Gastrocnemius medialis (tissue), 4 donors: Measurements from ENCODE around the gene INPP4A.

Experiments
- CTCF ChIP-seq, 5 experiments: fragments of 450-650 bp in 3 of 5; fragments of 200-600 bp in 2 of 5; sonication (generic) in 2 of 5; IDR thresholded peaks in 4 of 5; conservative IDR thresholded peaks in 1 of 5; 1 replicate in 4 of 5; 2 replicates in 1 of 5; pipeline ENCODE4 v1.5.1; 2016 to 2019; ENCODE audit warnings: antibody characterized with exemption in 5 of 5, mild to moderate bottlenecking in 3 of 5, moderate library complexity in 3 of 5
- POLR2A ChIP-seq, 2 donors: fragments of 450-650 bp; IDR thresholded peaks; one replicate each; pipeline ENCODE4 v1.6.1; 2017; ENCODE audit warnings: antibody characterized with exemption in 2 of 2, mild to moderate bottlenecking in 2 of 2, moderate library complexity in 2 of 2

- TF ChIP-seq POLR2A (IDR thresholded peaks at IDR 0.05) (no peak), CTCF (IDR thresholded peaks at IDR 0.05 in 4 of 5, conservative IDR thresholded peaks at IDR 0.05 in 1 of 5) (no peak)
Observed at GRCh38 chr2:98426771-98427170, 17.9 kb upstream of the INPP4A start.
